Activated CD4-positive, alpha-beta memory T cell treated with anti-CD3 and anti-CD28 coated beads for 36 hours (primary cell): ENCODE data around the gene CFAP43. TPM values are rescaled to one million over a fixed set of nuclear protein-coding genes. Genes with fewer than 3 reads are reported as not detected.
A peak's percentile ranks its signal among the peaks of the same experiment; 100 is the strongest.

ENCODE experiments used
- CTCF ChIA-PET: fragments of 350-600 bp; sonication (Branson Sonifier 250); formaldehyde crosslinking; loops from one replicate; lab custom pipeline; 2021; ENCODE audit warnings: antibody characterized with exemption, inconsistent platforms; lab: Charles Lee
- POLR2A ChIA-PET: fragments of 350-600 bp; sonication (Branson Sonifier 250); formaldehyde crosslinking; loops from one replicate; lab custom pipeline; 2021; ENCODE audit warnings: antibody characterized with exemption; lab: Charles Lee
- DNase-seq: peaks from one replicate; pipeline ENCODE4 v3.0.0-alpha.2; 2020
- H3K27ac Mint-ChIP-seq: one replicate; pipeline ENCODE4 v1.8.0; 2021; ENCODE audit warnings: mixed read lengths
- H3K27me3 Mint-ChIP-seq: one replicate; pipeline ENCODE4 v1.8.0; 2021; ENCODE audit warnings: mixed read lengths
- H3K36me3 Mint-ChIP-seq: one replicate; pipeline ENCODE4 v1.8.0; 2021; ENCODE audit warnings: mixed read lengths
- H3K4me1 Mint-ChIP-seq: one replicate; pipeline ENCODE4 v1.8.0; 2021; ENCODE audit warnings: low read depth, mixed read lengths
- H3K4me3 Mint-ChIP-seq: one replicate; pipeline ENCODE4 v1.8.0; 2021; ENCODE audit warnings: mild to moderate bottlenecking, mixed read lengths
- H3K9me3 Mint-ChIP-seq: one replicate; pipeline ENCODE4 v1.8.0; 2021; ENCODE audit warnings: mixed read lengths
- intact Hi-C: fragments of 100-400 bp; cut with micrococcal nuclease; formaldehyde crosslinking; loops from one replicate; pipeline ENCODE4 v1.15.1; 2023
- total RNA-seq, 2 experiments: library from RNA; stranded (reverse); gene quantifications; one replicate each; pipeline ENCODE4 v1.2.3, GENCODE V29; 2021

CFAP43 gene
- total RNA-seq, 2 experiments from 2014 or later = 0.19 to 0.22 TPM

GRCh38 chr10:104127411-104127810, 104.8 kb downstream of the CFAP43 start:
- peak; percentile 24 for DNase-seq
- H3K27me3 Mint-ChIP-seq = peaks cover 1% of the 10 kb centered on the region

GRCh38 chr10:104123397-104123796, 108.8 kb downstream of the CFAP43 start:
- ChIA-PET POLR2A (interaction anchor here (1.3 kb wide), 1 partner anchor 154 kb away, joined by 3 read pairs; no protein-coding TSS in a partner anchor), CTCF (interaction anchor here (1.0 to 5.9 kb wide), 6 partner anchors 11 to 237 kb away, joined by 3 to 68 read pairs (median 4); no protein-coding TSS in a partner anchor)
- Mint-ChIP-seq H3K27me3 (no peaks in the 10 kb centered on the region), H3K4me3 (peak overlapping the region; percentile 90), H3K4me1 (peaks cover 41% of the 10 kb centered on the region), H3K27ac (peak overlapping the region; percentile 23), H3K9me3 (no peaks in the 10 kb centered on the region), H3K36me3 (peaks cover 16% of the 10 kb centered on the region)
- intact Hi-C loops = loop anchor here (5.0 kb wide), 2 partner anchors 141 to 426 kb away; no protein-coding TSS in a partner anchor
- no peak for DNase-seq

More at GRCh38 chr10:104127411-104127810, 104.8 kb downstream of the CFAP43 start:
- ChIA-PET POLR2A (no interaction called here), CTCF (interaction anchor here (1.0 kb wide), 1 partner anchor 48 kb away, joined by 3 read pairs; no protein-coding TSS in a partner anchor)
- Mint-ChIP-seq H3K9me3 (no peaks in the 10 kb centered on the region), H3K36me3 (peaks cover 16% of the 10 kb centered on the region), H3K27ac (no peak overlapping the region), H3K4me3 (no peak overlapping the region), H3K4me1 (peaks cover 26% of the 10 kb centered on the region)
- intact Hi-C loops = no loop called here

- no peak for DNase-seq
- CTCF ChIA-PET = interaction anchor here (0.7 to 5.9 kb wide), 23 partner anchors 10 to 410 kb away, joined by 3 to 68 read pairs (median 4); partner anchors contain the start of genes CFAP43, CFAP58, GSTO1 and SLK
- Mint-ChIP-seq H3K27me3 (no peaks in the 10 kb centered on the region), H3K4me1 (peaks cover 38% of the 10 kb centered on the region), H3K4me3 (peak overlapping the region; percentile 90), H3K27ac (peak overlapping the region; percentile 97), H3K9me3 (no peaks in the 10 kb centered on the region), H3K36me3 (peaks cover 16% of the 10 kb centered on the region)
- intact Hi-C loops = loop anchor here (5.0 kb wide), 2 partner anchors 140 to 425 kb away; no protein-coding TSS in a partner anchor
- POLR2A ChIA-PET = interaction anchor here (0.6 to 2.7 kb wide), 19 partner anchors 9 to 237 kb away, joined by 3 to 20 read pairs (median 6); partner anchors contain the start of genes GSTO1, GSTO2, ITPRIP and SLK
Observed at GRCh38 chr10:104122225-104123107, 109.7 kb downstream of the CFAP43 start.

- peaks cover 33% of the 10 kb centered on the region for H3K4me1 Mint-ChIP-seq
- intact Hi-C loops = loop anchor here (1.0 to 5.0 kb wide), 11 partner anchors 11 to 424 kb away; partner anchors contain the start of genes GSTO2, SLK and STN1
- peak; percentile 100 for DNase-seq
- H3K9me3 Mint-ChIP-seq = no peaks in the 10 kb centered on the region
- H3K27me3 Mint-ChIP-seq = no peaks in the 10 kb centered on the region
- CTCF ChIA-PET = interaction anchor here (0.6 to 5.9 kb wide), 23 partner anchors 12 to 409 kb away, joined by 3 to 68 read pairs (median 4); partner anchors contain the start of genes CFAP58, GSTO1 and SLK
- H3K4me3 Mint-ChIP-seq = peak within 1 kb of the TSS; percentile 90
- H3K36me3 Mint-ChIP-seq = peaks cover 13% of the 10 kb centered on the region
- POLR2A ChIA-PET = interaction anchor here (0.6 to 2.7 kb wide), 23 partner anchors 10 to 895 kb away, joined by 3 to 20 read pairs (median 5); partner anchors contain the start of genes GSTO1, GSTO2, ITPRIP and SLK
- H3K27ac Mint-ChIP-seq = peak within 1 kb of the TSS; percentile 97
Observed at GRCh38 chr10:104121485-104122224, 110.5 kb downstream of the CFAP43 start, which contains the start of gene SFR1. Gene SFR1, plus strand, starts transcription at chr10:104122171. Its CDS starts 13 bp downstream, at chr10:104122184.

- H3K36me3 Mint-ChIP-seq = peaks cover 9% of the 10 kb centered on the region
- DNase-seq = peak; percentile 92
- H3K27me3 Mint-ChIP-seq = no peaks in the 10 kb centered on the region
- ChIA-PET POLR2A (interaction anchor here (0.6 to 2.7 kb wide), 19 partner anchors 10 to 894 kb away, joined by 3 to 20 read pairs (median 6); partner anchors contain the start of genes GSTO1, GSTO2, SLK and STN1), CTCF (interaction anchor here (0.6 to 5.9 kb wide), 23 partner anchors 11 to 425 kb away, joined by 3 to 68 read pairs (median 4); partner anchors contain the start of genes CFAP58, GSTO1 and SLK)
- peaks cover 32% of the 10 kb centered on the region for H3K4me1 Mint-ChIP-seq
- H3K9me3 Mint-ChIP-seq = no peaks in the 10 kb centered on the region
- H3K27ac Mint-ChIP-seq = peak overlapping the region; percentile 97
- peak overlapping the region; percentile 90 for H3K4me3 Mint-ChIP-seq
- intact Hi-C loops = loop anchor here (1.0 to 5.0 kb wide), 11 partner anchors 11 to 424 kb away; partner anchors contain the start of genes GSTO2, SLK and STN1
Observed at GRCh38 chr10:104120903-104121484, 111.2 kb downstream of the CFAP43 start.

- POLR2A ChIA-PET = interaction anchor here (0.7 to 2.7 kb wide), 11 partner anchors 10 to 442 kb away, joined by 3 to 20 read pairs (median 9); partner anchors contain the start of genes GSTO1, GSTO2, SLK and STN1
- intact Hi-C loops = loop anchor here (2.0 to 5.0 kb wide), 6 partner anchors 92 to 423 kb away; partner anchors contain the start of gene STN1
- peak overlapping the region; percentile 90 for H3K4me3 Mint-ChIP-seq
- no peaks in the 10 kb centered on the region for H3K9me3 Mint-ChIP-seq
- H3K27ac Mint-ChIP-seq = peak overlapping the region; percentile 97
- peaks cover 32% of the 10 kb centered on the region for H3K4me1 Mint-ChIP-seq
- no peaks in the 10 kb centered on the region for H3K27me3 Mint-ChIP-seq
- CTCF ChIA-PET = interaction anchor here (0.7 to 5.9 kb wide), 14 partner anchors 11 to 424 kb away, joined by 3 to 68 read pairs (median 6); partner anchors contain the start of genes CFAP58 and SLK
- no peak for DNase-seq
- peaks cover 9% of the 10 kb centered on the region for H3K36me3 Mint-ChIP-seq
Observed at GRCh38 chr10:104120512-104120902, 111.7 kb downstream of the CFAP43 start.

- Mint-ChIP-seq H3K36me3 (peaks cover 5% of the 10 kb centered on the region), H3K27ac (peak overlapping the region; percentile 34), H3K4me1 (peaks cover 28% of the 10 kb centered on the region), H3K27me3 (no peaks in the 10 kb centered on the region), H3K4me3 (no peak overlapping the region), H3K9me3 (no peaks in the 10 kb centered on the region)
- intact Hi-C loops = loop anchor here (2.0 to 5.0 kb wide), 6 partner anchors 91 to 423 kb away; partner anchors contain the start of gene STN1
- CTCF ChIA-PET = interaction anchor here (1.0 to 5.9 kb wide), 5 partner anchors 10 to 407 kb away, joined by 3 to 68 read pairs (median 6); no protein-coding TSS in a partner anchor
- POLR2A ChIA-PET = interaction anchor here (1.0 to 2.7 kb wide), 3 partner anchors 10 to 148 kb away, joined by 3 to 20 read pairs (median 6); partner anchors contain the start of gene GSTO2
- DNase-seq = no peak
Observed at GRCh38 chr10:104119996-104120395, 112.2 kb downstream of the CFAP43 start.

- intact Hi-C loops = no loop called here
- Mint-ChIP-seq H3K27me3 (no peaks in the 10 kb centered on the region), H3K27ac (no peak overlapping the region), H3K9me3 (no peaks in the 10 kb centered on the region), H3K4me3 (no peak overlapping the region), H3K4me1 (peaks cover 18% of the 10 kb centered on the region), H3K36me3 (no peaks in the 10 kb centered on the region)
- ChIA-PET CTCF (no interaction called here), POLR2A (no interaction called here)
- DNase-seq = no peak
Observed at GRCh38 chr10:104117839-104118323, 114.3 kb downstream of the CFAP43 start.

GRCh38 chr10:104113376-104113956, 118.7 kb downstream of the CFAP43 start:
- Mint-ChIP-seq H3K4me3 (no peak overlapping the region), H3K27ac (no peak overlapping the region), H3K27me3 (peaks cover 8% of the 10 kb centered on the region), H3K36me3 (no peaks in the 10 kb centered on the region), H3K9me3 (no peaks in the 10 kb centered on the region), H3K4me1 (peaks cover 9% of the 10 kb centered on the region)
- ChIA-PET CTCF (no interaction called here), POLR2A (no interaction called here)
- intact Hi-C loops = no loop called here
- no peak for DNase-seq
